NCI-H128 (cell line): Measurements from ENCODE around the gene THTPA.

Source experiments
- DNase-seq: peaks from one replicate; lab custom pipeline; 2025; ENCODE audit not compliant: unreplicated experiment; lab: John Stamatoyannopoulos, UW

The THTPA gene, protein sequence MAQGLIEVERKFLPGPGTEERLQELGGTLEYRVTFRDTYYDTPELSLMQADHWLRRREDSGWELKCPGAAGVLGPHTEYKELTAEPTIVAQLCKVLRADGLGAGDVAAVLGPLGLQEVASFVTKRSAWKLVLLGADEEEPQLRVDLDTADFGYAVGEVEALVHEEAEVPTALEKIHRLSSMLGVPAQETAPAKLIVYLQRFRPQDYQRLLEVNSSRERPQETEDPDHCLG

DNA sequence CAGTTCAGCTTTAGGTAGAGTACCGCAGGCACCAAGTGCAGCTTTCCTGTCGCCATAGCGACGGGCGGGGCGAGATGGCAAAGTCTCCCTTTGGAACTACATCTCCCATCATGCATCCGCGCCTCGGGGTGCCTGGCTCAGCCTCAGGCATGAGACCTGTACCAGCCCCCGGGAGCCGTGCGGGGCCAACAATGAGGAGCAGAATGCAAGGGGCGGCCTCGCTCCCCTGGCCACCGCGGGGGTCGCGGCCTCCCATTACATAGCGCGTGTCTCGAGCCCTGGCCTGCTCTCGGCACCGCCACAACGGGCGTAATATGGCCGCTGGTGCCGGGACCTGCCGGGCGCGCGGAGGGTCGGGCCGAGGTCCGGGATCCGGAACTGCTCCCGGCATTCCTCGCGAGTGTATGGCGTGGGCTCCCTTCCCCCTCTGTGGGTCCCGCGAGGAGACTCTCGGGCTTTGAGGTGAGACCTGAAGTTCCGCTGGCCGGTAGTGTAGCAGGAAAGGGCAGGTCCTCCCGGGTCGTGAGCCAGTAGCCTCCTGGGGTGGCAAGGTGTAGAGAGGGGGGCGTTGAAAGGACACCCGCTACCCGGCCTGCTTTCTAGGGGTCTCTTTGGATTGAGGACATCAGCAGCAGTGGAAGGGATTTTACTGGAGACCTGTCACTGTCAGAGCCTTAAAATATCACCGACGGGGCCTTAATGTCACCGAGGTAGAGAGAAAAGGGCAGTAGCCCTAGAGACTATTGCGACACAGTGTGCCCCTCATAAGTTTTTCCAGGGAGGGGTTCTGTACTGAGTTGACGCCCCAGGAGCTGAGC lies at the start of gene THTPA:
TSS of gene THTPA (plus strand) at position 390 of the 818 bp plus-strand sequence. CDS start 487 bp downstream, outside the sequence.
- peak; percentile 83 for DNase-seq

DNA sequence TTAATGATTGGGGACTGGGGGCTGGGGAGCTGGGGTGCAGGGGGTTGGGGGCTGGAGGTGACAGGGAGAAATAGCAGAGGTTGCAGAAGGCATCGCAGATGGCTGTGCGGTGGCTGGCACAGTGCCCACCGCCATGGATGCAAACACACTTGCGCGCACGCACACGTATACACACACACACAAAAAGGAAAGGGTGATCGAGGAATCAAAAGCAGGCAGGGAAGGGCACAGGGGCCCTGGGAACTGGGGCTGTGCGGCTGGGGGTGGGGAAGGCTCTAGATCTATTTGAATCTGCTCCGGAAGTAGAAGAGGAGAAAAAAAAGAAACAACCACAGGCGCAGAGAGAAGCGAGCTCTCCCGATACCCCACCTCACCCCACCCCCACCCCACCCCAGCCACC lies 43.9 kb upstream of the THTPA start:
- DNase-seq = peak; percentile 23

DNA sequence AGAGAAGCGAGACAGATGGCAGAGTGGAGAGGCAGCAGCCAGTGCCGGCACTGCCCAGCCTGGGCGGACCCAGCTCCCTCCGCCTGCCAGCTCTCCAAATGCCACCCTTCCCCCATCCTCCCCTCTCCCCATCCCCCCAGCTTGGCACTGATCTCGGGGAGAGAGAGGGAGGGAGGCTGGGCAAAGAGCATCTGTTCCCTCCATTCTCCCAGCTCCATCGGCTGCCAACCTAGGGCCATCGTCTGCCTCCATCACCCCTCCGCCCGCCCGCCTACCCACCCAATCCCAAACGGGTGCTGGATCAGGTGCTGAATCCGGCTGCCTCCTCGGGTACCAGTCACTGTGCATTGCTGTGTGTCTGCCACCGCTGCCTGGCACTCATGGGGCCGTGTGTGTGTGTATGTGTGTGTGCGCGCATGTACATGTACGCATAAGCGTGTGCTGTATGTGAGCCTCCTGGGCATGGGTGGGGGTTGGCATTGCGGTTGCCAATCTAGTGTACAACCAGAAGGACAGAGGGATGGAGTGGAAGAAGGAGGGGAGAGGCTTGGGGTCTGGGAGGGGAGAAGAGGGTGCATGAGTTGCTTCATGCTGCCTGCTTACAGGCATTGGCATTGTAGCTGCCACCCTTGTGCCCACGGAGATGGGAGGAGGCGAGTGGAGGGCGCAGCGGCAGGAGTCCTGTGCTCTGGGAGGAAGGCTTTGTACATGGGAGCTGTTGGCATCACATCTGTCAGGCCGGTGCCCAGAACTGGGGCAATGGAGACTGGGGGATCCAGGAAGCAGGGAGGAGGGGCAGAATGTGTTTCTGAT lies 42.9 kb upstream of the THTPA start:
- DNase-seq = peak; percentile 74

DNA sequence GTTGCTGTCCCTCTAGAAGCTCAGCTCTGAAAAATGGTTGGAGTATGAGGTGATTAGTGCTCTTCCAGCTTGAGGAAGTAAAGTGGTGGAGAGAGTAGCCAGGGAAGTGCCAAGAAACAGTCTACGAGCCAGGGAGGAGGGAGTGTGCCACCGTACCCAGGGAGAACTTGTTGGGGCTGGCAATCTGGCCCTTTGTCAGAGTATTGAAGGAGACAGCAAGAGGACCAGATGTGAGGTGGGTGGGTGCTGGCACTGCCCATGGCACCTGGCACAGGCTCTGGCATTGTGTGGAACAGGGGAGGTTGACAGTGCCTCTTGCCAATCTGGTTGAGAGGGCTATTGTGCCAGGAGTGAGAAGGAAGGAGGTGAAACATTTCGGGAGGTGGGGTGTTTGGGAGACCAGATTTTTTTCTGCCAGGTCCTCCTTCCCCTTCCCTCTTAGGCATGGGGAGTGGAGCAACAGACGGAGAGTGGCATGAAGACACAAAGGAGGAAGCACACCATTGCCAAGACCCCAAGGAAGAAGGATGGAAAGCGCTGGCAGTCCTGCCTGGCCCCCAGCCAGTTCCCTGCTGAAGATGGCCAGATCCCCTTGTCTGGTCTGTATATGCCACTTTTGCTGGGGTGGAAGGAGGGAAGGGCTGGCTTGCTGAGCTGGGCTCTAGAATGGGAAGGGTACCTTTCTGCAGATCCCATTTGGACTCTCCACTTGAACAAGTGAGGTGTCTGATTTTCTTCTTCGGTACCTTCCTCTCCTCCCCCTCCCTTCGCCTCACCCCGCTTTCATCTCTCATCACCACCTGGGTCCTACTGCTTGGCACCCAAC lies 42.0 kb upstream of the THTPA start:
- no peak for DNase-seq

DNA sequence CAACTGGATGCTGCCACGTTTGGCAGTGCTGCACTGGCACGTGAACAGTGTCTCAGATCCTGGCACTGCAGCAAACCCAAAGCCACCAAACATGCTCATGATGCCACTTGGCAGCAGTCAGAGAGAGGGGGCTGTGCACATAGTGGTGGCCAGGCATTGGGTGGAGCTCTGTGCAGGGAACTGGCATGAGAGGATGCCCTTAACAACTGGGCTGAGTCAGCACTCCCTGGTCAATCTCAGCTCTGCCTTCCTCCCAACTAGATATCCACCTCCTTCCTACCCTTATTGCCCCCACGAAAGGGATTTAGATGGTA lies 41.5 kb upstream of the THTPA start:
- no peak for DNase-seq

DNA sequence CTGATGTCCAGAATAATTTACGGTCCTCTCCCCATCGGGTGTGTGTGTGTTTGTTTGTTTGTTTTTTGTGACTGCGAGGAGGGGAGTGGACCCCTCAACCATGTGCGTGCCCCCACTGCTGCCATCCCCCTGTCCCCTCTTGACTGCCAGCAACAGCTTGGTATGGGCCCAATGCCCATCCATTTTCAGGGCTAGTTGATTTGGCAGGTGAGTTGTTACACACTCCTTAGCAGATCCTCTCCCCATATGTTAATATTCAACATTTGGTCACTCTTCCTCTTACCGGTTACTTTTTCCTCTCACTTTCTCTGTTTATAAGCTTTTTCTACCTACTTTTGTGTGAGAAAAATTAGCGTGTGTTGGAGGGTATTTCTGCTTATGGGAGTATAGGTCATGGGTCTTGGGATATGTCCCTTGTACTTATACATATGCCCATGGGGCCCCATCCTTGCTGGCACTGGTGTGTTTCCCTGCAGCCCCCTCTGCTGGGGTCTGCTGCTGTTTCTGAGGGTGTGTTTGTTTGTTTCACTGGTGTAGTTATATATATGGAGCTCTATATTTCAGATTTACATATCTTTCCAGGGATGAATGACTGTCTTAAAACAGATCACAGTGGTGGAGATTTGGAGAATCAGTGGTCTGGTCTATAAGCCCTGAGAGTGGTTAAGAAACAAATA lies 38.3 kb upstream of the THTPA start:
- no peak for DNase-seq

DNA sequence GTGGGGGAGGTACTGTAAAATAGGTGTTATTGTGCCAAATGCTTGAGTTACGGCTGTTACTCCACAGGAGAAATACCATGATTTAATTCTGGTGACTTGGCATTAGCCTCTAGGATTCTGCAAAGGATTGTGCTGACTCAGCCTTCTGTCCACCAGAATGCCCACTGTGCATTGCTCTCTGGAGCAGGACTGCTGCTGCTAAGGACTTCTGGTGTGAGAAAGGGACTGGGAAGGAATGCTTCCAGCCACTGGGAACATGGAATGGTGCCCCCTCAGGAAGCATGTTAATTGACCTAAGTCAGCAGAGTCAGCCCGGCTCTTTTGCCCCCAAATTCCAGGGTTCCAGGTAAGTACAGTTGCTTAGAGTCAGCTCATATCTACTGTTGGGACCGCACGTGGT lies 37.4 kb upstream of the THTPA start:
- no peak for DNase-seq

DNA sequence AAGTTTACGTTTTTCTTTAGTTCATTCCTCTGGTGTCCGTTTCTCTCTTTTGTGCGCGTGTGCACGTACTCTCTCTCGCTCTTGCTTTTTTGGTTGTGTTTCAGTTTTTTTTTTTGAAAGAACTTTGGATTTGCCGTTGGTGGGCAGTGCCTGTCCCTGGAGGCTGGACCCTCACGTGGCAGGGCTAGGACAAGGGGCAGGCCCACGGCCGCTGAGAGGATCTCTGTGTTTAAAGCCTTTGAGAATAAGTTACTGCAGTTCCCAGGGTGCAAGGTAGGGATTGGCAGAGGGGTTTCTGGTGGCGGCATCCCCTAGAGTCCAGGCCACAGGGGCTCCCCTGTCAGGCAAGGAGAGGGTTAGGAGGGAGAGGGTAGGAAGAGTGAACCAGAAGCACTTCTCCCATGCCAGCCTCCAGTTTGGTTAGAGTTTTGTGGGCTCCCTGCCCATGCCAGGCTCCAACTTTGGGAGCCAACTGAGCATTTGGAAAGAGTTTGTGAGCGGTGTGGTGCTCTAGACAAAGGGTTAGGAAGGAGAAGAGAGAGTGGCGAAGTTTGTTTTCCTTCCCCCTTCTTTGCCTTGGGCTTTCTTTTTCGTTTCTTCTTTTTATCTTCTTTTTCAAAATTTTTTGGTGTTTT lies 35.1 kb upstream of the THTPA start:
- no peak for DNase-seq

DNA sequence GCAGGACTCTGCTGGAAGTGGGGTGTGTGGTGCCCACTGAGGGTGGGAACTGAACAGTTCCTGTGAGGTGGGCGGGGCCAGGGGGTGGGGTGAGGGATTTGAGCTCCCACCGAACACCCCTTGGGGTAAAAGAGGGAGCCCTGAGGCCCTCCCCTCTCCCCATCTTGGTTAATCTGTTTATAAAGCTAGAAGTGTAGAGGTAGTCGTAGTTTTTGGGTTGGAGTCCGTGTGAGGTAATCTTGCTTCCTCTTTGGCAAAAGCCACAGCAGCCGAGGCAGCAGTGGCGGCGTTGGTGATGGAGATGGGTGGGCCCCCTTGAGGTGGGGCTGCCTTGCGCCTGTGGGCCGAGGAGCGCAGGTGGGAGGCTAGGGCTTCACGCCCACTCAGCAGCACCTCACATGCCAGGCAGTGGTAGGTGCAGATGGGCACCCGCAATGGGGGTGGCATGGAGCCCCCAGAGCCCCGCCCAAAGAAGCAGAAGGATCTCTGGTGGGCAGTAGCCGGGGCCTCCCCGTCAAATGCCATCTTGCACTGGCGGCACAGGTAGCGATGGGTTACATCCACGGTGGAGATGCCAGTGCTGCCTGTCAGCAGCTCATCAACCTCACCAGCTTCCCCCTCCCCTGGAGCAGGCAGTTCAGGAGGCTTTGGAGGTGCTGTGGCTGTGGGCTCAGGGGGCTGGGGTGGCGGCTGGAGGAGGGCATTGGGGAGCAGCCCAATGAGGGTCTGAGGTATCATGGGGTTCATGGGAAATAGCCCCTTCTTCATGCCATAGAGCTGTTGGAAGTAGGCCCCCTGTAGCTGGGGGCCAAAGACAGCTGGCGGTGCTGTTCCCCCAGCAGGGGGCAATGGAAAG lies 34.1 kb upstream of the THTPA start:
- DNase-seq = no peak

DNA sequence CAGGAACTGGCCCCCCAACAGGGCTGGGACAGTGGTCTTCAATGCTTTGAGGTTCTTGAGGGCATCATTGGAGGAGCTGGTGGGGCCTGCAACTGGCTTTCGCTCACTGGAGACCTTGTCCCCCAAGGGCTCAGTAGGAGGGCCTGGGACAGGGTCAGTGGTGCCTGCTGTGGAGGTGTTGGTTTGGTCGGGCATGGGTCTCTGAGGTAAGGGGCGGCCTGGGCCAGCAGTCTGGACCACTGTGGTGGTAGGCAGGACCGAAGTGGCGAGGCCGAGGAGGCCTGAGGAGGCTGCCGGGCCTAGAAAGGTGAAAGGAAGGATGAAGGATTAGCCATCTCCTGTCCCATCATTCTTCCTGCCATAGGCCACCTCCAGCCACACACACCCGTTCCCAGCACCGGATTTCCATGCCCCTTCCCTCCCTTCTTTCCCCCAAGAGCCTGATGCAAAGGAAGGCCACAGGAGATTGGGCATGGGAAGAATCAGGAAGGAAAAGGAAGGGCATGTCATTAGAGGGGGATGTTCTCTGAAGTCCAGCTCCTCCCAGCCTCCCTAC lies 33.4 kb upstream of the THTPA start:
- DNase-seq = no peak

DNA sequence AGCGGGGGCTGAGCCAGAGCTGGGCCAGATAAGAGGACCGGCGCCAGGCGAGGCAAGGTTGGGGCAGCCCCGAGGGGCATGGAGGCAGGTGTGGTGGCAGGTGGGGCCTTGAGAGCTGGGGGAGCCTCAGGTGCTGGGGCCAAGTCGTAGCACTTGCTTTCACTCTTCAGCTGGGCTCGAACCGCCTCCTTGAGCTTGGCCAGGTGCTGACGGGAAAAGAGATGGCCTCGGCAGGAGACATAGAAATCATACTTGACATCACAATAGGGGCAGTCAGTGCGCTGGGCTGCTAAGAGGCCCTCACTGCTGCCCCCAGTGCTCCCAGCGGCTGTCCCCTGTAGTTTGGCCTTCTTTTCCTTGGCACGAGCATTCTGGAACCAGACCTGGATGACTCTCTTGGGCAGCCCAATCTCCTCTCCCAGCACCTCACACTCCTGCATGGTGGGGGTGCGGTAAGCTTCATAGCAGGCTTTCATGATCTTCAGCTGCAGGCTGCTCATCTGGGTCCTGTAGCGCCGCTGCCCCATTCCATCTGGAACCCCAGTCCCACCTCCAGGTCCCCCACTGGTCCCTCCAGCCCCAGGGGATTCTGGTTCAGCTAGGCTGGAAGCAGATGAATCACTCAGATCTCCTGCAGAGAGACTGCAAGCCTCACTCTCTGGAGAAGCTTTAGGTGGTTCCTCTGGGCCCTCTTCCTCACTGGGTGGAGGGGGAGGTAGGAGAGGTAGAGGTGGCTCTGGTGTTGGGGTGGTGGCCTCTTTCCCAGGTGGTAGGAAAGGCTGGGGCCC lies 32.6 kb upstream of the THTPA start:
- no peak for DNase-seq

DNA sequence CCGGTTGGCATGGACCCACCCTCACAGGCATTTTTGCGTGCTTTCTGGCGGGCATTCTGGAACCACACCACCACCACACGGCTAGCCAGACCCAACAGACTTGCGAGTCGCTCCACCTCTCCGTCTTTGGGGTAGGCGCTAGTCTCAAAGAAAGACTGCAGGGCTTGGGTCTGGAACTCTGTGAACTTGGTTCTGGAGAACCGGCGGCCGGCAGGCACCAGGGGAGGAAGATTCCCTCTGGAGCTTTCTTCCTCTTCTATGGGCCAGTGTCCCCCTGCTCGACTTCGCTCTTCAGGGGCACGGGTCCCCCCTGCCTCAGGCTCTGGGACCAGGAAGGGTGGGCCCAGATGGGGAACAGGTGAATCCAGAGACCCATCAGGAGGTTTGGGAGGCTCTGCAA lies 31.1 kb upstream of the THTPA start:
- DNase-seq = no peak

DNA sequence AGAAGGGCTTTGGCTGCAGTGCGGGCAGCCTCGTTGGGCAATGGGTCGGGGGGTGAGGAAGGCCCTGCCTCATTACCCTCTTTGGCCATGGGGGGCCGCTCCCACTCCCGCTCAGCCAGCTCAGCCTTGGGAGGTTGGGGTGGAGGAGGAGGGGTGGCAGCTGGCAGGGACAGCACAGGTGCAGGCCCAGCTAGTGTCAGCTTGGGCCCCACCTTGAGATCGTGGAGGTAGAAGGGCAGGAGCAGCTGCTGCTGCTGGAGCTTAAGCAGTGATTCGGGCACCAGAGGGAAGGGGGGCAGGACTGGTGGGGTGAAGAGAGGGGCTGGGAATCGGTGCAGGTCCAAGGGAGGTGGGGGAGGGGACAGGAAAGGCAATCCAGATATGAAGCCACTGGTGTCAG lies 30.5 kb upstream of the THTPA start:
- DNase-seq = no peak

DNA sequence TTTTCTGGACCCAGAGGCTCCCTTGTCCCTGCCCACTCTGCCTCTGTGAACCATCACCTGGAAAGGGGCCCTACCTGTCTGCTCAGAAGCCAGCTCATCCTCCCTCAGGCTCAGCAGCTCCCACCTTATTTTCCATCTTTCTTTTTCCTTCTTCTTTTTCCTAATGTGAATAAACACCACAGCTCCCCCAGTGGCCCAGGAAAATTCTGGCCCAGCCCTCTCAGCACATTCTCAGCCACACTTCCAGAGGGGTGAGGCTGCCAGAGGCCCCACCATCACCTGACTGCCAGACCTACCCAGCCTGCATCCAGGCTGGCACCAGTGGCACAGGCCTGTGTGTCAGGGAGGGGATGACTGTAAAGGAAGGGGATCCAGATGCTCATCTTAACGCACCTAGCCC lies 27.5 kb upstream of the THTPA start:
- no peak for DNase-seq

DNA sequence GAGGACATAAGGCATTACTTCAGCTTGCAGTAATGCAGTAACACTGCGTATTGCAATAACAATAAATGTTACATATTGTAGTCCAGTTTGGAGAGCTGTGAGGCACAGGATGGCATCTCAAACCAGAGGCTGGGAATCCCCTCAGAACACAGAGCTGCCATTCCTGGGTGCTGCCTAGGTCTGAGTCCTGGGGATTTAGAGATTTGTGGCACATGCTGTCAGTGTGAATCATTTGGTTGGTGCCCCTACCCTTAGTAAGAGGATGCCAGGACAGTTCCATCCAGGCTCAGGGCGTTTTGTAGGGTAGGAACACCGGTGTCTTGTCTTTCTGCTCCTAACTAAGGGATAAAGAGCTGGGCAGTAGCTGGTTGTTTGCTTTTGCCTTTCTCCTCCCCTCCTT lies 27.1 kb upstream of the THTPA start:
- no peak for DNase-seq

DNA sequence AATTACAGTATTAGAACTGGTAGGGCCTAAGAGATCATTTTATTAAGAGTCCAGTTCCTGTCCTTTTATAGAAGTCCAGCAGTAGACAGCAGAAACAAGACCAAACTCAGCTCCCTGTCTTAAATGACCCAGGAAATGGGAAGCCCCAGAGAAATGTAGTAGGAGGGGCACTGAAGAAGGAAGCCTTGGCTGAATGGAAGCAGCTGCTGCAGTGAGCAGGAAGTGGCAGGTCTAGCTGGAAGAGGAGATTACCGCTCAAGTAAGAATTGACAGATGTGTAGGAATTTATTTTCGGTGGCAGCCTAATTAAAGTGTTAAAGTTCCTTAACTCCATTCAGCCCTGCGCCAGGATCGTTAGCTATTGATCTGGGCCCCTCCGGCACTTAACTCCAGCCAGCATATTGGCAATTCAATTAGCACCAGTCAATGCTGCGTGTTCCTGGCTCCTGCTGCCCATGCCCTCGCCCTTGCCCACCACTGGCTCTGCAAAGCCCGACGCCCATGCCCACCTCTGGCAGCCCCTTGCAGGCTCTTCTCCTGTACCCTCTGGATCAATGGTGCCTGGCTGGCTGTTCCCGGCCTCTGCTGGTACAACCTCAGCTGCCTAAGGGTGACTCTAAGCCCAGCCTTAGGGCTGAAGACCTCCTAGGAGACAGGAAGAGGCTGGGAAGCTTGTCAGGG lies 25.6 kb upstream of the THTPA start:
- no peak for DNase-seq

DNA sequence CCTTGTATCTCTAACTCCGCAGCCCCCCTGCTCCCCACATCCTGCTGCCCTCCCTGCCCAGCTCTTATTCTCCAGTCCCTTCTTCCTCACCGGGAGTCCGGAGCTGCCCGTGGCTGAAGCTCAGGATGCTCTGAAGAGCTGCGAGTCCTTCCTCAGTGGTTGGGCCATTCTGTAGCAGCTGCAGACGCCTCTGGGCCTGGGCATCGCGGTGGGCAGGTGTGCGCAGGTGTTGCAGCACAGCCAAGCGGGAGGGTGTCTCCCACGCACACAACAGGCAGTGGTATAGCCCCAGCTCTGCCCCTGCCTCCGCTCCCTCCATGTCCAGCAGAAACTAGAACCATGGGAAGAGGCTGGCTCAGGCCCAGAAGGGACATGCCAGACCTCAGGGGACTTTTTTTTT lies 24.7 kb upstream of the THTPA start:
- no peak for DNase-seq

DNA sequence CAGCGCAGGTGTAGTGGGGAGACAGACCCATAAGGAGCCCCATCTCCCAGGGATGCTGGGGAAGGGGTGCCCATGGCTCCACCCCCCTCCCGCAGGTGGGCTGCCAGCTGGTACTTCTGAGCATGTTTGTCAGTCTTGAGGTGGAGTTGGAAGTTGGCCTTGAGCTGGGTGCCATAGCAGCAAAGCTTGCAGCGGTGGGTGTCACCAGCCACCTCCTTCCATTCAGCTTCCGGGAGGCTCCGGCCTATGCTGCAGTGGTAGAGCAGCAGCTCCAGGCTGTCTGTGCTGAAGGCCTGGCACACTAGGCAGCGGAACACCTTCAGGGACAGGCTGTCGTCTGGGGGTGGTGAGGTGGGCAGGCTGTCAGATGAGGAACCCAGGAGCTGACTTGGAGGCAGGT lies 23.4 kb upstream of the THTPA start:
- no peak for DNase-seq
